ENCODE results near the gene HMG20B. TPM values are rescaled to one million over a fixed set of nuclear protein-coding genes. Genes with fewer than 3 reads are reported as not detected.

The HMG20B gene
- total RNA-seq, 1 experiment from 2014 or later: 121 TPM

- Mint-ChIP-seq H3K27ac (no peak overlapping the region), H3K4me3 (no peak overlapping the region), H3K36me3 (no peaks in the 10 kb centered on the region; the same call in 1 of the 2 replicates), H3K4me1 (peaks cover 11% of the 10 kb centered on the region), H3K9me3 (no peaks in the 10 kb centered on the region), H3K27me3 (ENCODE audit: low read depth) (no peaks in the 10 kb centered on the region)
- no peak for DNase-seq (ENCODE audit: low spot score)
- CTCF ChIA-PET: interaction anchor here (0.7 kb wide), 1 partner anchor 9 kb away, joined by 3 read pairs; no protein-coding TSS in a partner anchor
- POLR2A ChIA-PET: no interaction called here
- no peak for ATAC-seq
- TF ChIP-seq ZBTB21 (CRISPR knock-in tag; IDR thresholded peaks at IDR 0.05; ENCODE audit: borderline replicate concordance) (no peak), E2F1 (CRISPR knock-in tag; IDR thresholded peaks at IDR 0.05) (no peak), GTF2I (CRISPR knock-in tag; conservative IDR thresholded peaks at IDR 0.05) (no peak), ZNF232 (CRISPR knock-in tag; IDR thresholded peaks at IDR 0.05) (no peak), SP1 (CRISPR knock-in tag; conservative IDR thresholded peaks at IDR 0.05) (no peak), FOXP1 (CRISPR knock-in tag; IDR thresholded peaks at IDR 0.05; ENCODE audit: borderline replicate concordance) (0 out of 2 replicates have a peak, but pooled peaks have one; percentile 49)
These were observed 37.3 kb downstream of the HMG20B start for GRCh38 chr19:3609779-3610719.

GRCh38 chr19:3610745-3611717, 38.3 kb downstream of the HMG20B start:
- POLR2A ChIA-PET: no interaction called here
- CTCF ChIA-PET: no interaction called here
- no peak overlapping the region for H3K27ac Mint-ChIP-seq

GRCh38 chr19:3611841-3612240, 39.1 kb downstream of the HMG20B start:
- DNase-seq (ENCODE audit: low spot score) (no peak), ATAC-seq (no peak)
- no peaks in the 10 kb centered on the region; the same call in 1 of the 2 replicates for H3K36me3 Mint-ChIP-seq
- H3K27me3 Mint-ChIP-seq (ENCODE audit: low read depth): no peaks in the 10 kb centered on the region
- TF ChIP-seq ZNF219 (CRISPR knock-in tag; IDR thresholded peaks at IDR 0.05; ENCODE audit: borderline replicate concordance): no peak
- TF ChIP-seq ZNF416 (CRISPR knock-in tag; IDR thresholded peaks at IDR 0.05): no peak
- no peak for TF ChIP-seq IRF1 (CRISPR knock-in tag; IDR thresholded peaks at IDR 0.05)
- no peak for TF ChIP-seq ARID4B (CRISPR knock-in tag; IDR thresholded peaks at IDR 0.05; ENCODE audit: borderline replicate concordance)
- no peak for TF ChIP-seq SMAD3 (CRISPR knock-in tag; IDR thresholded peaks at IDR 0.05; ENCODE audit: borderline replicate concordance)
- TF ChIP-seq HMGXB4 (CRISPR knock-in tag; IDR thresholded peaks at IDR 0.05): no peak
- peaks cover 11% of the 10 kb centered on the region for H3K4me1 Mint-ChIP-seq
- POLR2A ChIA-PET: no interaction called here
- H3K27ac Mint-ChIP-seq: no peak overlapping the region
- no peaks in the 10 kb centered on the region for H3K9me3 Mint-ChIP-seq
- CTCF ChIA-PET: interaction anchor here (1.5 kb wide), 1 partner anchor 20 kb away, joined by 4 read pairs; no protein-coding TSS in a partner anchor
- no peak overlapping the region for H3K4me3 Mint-ChIP-seq

More at GRCh38 chr19:3610745-3611717, 38.3 kb downstream of the HMG20B start:
- Mint-ChIP-seq H3K27me3 (ENCODE audit: low read depth) (no peaks in the 10 kb centered on the region), H3K9me3 (no peaks in the 10 kb centered on the region), H3K36me3 (no peaks in the 10 kb centered on the region; the same call in 1 of the 2 replicates), H3K4me3 (no peak overlapping the region), H3K4me1 (peaks cover 11% of the 10 kb centered on the region)
- no peak for DNase-seq (ENCODE audit: low spot score)
- TF ChIP-seq KAT7 (CRISPR knock-in tag; IDR thresholded peaks at IDR 0.05; ENCODE audit: borderline replicate concordance) (no peak), CDX4 (CRISPR knock-in tag; IDR thresholded peaks at IDR 0.05; ENCODE audit: borderline replicate concordance) (no peak), TCF7 (CRISPR knock-in tag; IDR thresholded peaks at IDR 0.05; ENCODE audit: low read depth) (no peak), MXD4 (CRISPR knock-in tag; IDR thresholded peaks at IDR 0.05; ENCODE audit: borderline replicate concordance) (no peak), SOX15 (CRISPR knock-in tag; IDR thresholded peaks at IDR 0.05) (no peak), NR1H2 (CRISPR knock-in tag; IDR thresholded peaks at IDR 0.05) (no peak), OVOL2 (CRISPR knock-in tag; IDR thresholded peaks at IDR 0.05; ENCODE audit: borderline replicate concordance) (no peak)
- no peak for ATAC-seq

Measured in WTC11 (cell line).